ENCODE data around the gene NRCAM.

NRCAM gene

GRCh38 chr7:108307595-108307994 is 148.6 kb downstream of the NRCAM start:
- TF ChIP-seq CTCF (IDR thresholded peaks at IDR 0.05; ENCODE audit: low read depth, low read length): no peak

GRCh38 chr7:108307194-108307593 is 149.0 kb downstream of the NRCAM start:
- no peak for TF ChIP-seq CTCF (IDR thresholded peaks at IDR 0.05; ENCODE audit: low read depth, low read length)
- DNase-seq (ENCODE audit: extremely low read depth, low read depth): no peak

More at GRCh38 chr7:108307595-108307994, 148.6 kb downstream of the NRCAM start:
- no peak for DNase-seq (ENCODE audit: extremely low read depth, low read depth)

- no peak for DNase-seq (ENCODE audit: extremely low read depth, low read depth)
- TF ChIP-seq CTCF (IDR thresholded peaks at IDR 0.05; ENCODE audit: low read depth, low read length): no peak
These were observed 152.9 kb downstream of the NRCAM start for GRCh38 chr7:108303332-108303731.

- no peak for DNase-seq (ENCODE audit: extremely low read depth, low read depth)
- TF ChIP-seq CTCF (IDR thresholded peaks at IDR 0.05; ENCODE audit: low read depth, low read length): no peak
These were observed 154.8 kb downstream of the NRCAM start for GRCh38 chr7:108301387-108301786.

- no peak for DNase-seq (ENCODE audit: extremely low read depth, low read depth)
- no peak for TF ChIP-seq CTCF (IDR thresholded peaks at IDR 0.05; ENCODE audit: low read depth, low read length)
These were observed 156.8 kb downstream of the NRCAM start for GRCh38 chr7:108299251-108299973.

- TF ChIP-seq CTCF (IDR thresholded peaks at IDR 0.05; ENCODE audit: low read depth, low read length): no peak
- DNase-seq (ENCODE audit: extremely low read depth, low read depth): no peak
These were observed 159.3 kb downstream of the NRCAM start for GRCh38 chr7:108296911-108297310.

GRCh38 chr7:108294595-108294994 is 161.6 kb downstream of the NRCAM start:
- DNase-seq (ENCODE audit: extremely low read depth, low read depth): no peak
- no peak for TF ChIP-seq CTCF (IDR thresholded peaks at IDR 0.05; ENCODE audit: low read depth, low read length)

Data from AG09319 (cell line).